C4-2B (cell line): ENCODE measurements around the gene CHRM4.

Experiments used
- H3K27ac ChIP-seq: fragments of 450-650 bp; 2 replicates; pipeline ENCODE4 v1.5.1; 2017
- ZFX ChIP-seq: fragments of 450-650 bp; IDR thresholded peaks from 2 replicates; pipeline ENCODE4 v1.6.1; 2017
- TF ChIP-seq, protein P1 (sequence below): fragments of 450-650 bp; conservative IDR thresholded peaks from 2 replicates; pipeline ENCODE4 v1.5.1; 2017; ENCODE audit warnings: mild to moderate bottlenecking

CHRM4 gene

DNA sequence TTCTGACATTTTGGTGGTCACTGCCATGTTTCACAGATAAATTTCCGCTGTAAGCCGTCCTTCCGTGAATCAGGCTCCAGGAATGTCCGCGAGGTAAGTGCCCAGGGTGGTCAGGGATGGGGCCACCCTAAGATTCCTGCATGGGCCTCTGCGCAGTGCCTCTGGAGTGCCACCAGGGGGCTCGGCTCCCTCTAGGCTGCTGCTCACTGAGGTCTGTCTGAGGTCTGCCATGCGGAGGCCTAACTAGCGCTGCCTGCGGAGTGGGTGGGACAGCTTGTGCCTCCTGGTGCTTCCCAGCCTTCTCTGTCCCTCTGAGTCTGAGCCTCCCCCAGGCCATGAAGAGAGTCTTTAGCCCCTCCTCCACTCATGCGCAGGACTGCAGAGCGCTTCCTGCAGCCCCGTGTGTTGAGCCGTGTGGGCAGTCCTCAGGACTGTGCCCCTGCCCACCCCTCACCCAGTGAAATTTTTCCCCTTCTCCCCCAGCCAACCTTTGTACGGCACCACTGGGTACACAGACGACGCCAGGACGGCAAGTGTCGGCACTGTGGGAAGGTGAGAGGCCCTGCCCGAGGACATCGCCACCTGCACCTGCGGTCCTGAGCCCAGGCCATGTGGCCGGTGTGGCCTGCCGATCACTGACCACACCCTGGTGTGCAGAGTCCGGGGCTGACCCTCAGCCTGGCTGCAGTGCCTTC lies 22.0 kb downstream of the CHRM4 start:
- TF ChIP-seq ZFX: no peak
- TF ChIP-seq, protein P1, sequence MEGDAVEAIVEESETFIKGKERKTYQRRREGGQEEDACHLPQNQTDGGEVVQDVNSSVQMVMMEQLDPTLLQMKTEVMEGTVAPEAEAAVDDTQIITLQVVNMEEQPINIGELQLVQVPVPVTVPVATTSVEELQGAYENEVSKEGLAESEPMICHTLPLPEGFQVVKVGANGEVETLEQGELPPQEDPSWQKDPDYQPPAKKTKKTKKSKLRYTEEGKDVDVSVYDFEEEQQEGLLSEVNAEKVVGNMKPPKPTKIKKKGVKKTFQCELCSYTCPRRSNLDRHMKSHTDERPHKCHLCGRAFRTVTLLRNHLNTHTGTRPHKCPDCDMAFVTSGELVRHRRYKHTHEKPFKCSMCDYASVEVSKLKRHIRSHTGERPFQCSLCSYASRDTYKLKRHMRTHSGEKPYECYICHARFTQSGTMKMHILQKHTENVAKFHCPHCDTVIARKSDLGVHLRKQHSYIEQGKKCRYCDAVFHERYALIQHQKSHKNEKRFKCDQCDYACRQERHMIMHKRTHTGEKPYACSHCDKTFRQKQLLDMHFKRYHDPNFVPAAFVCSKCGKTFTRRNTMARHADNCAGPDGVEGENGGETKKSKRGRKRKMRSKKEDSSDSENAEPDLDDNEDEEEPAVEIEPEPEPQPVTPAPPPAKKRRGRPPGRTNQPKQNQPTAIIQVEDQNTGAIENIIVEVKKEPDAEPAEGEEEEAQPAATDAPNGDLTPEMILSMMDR: peak; percentile 95
- H3K27ac ChIP-seq: no peak overlapping the region

DNA sequence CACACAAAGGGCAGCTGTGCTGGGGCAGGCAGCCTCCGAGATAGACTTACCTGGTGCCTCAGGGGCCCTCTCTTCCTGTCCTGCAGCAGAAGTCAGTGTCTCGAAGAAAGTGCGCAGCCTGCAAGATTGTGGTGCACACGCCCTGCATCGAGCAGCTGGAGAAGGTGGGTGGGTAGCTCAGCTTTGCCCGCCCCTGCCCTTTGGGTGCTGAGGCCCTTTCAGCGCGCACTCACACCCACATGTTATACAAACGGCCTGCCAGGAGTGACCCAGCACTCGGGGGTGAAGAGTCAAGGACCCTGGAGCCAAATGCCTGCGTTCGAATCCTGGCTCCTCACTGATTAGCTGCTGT lies 23.7 kb downstream of the CHRM4 start:
- TF ChIP-seq ZFX: no peak
- TF ChIP-seq, protein P1: peak; percentile 68
- H3K27ac ChIP-seq: no peak overlapping the region

DNA sequence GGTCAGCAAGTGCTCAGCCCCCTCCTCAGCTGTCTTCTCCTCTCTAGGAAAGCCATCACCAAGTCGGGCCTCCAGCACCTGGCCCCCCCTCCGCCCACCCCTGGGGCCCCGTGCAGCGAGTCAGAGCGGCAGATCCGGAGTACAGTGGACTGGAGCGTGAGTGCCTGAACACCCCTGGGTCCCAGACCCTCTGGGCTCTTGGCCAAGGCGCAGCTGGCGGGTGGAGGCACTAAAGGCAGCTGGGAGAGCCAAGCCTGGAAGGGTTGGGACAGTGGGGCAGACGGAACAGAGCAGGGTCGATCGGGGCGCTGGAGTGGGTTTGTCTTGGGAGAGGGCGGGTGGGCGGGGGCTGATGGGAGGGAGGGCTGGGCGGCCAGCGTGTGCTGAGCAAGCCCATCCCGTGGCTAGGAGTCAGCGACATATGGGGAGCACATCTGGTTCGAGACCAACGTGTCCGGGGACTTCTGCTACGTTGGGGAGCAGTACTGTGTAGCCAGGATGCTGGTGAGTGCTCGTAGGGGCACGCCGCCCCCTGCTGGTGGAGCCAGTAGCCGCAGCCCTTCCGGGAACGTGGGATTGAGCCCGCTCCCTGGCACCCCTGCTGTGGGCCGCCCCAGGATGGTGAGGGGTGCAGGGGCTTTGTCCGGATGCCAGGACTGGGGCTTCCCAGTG lies 24.2 kb downstream of the CHRM4 start:
- TF ChIP-seq, protein P1: peak; percentile 91
- no peak for TF ChIP-seq ZFX
- no peak overlapping the region for H3K27ac ChIP-seq

DNA sequence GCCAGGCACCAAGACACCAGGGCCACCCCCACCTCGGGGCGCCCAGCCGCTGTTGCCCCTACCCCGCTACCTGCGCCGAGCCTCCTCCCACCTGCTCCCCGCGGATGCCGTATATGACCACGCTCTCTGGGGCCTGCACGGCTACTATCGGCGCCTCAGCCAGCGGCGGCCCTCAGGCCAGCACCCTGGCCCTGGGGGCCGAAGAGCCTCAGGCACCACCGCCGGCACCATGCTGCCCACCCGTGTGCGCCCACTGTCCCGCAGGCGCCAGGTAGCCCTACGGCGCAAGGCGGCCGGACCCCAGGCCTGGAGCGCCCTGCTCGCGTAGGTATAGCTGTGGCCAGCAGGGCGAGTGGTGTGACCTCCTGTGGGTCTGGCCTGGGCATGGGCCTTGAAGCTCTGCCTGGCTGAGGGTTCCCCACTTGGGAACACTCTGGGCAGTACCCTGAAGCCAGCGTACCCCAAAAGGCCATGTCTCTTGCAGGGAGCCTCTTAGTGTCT lies 24.9 kb downstream of the CHRM4 start:
- H3K27ac ChIP-seq: no peak overlapping the region
- TF ChIP-seq, protein P1: no peak
- TF ChIP-seq ZFX: no peak

DNA sequence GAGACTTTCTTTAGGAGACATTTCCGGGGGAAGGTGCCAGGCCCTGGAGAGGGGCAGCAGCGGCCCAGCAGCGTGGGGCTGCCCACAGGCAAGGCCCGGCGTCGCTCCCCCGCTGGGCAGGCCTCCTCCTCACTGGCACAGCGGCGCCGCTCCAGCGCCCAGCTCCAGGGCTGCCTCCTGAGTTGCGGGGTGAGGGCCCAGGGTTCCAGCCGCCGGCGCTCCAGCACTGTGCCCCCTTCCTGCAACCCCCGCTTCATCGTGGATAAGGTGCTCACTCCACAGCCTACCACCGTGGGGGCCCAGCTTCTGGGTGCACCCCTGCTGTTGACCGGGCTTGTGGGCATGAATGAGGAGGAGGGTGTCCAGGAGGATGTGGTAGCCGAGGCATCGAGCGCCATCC lies 25.3 kb downstream of the CHRM4 start:
- no peak for TF ChIP-seq ZFX
- TF ChIP-seq, protein P1: no peak
- no peak overlapping the region for H3K27ac ChIP-seq

DNA sequence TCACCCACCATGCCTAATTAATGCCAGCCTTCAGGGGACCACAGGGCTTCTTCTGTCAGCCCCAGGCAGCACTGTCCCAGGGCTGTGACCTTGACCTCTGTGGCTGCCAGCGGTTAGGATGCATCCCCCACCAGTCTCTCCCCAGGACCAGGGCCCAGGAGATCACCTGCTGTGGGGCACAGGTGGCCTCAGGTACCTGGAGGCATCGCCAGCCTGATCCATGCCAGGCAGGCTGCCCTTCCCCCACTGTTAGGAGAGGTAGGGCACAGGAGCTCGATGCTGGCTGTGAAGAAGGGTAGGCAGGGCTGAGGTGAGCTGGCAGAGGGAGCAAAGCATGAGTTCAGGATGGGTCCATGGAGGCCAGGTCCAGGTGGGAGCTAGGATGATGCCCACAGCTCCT lies 26.8 kb downstream of the CHRM4 start:
- TF ChIP-seq ZFX: no peak
- TF ChIP-seq, protein P1: no peak
- H3K27ac ChIP-seq: no peak overlapping the region

DNA sequence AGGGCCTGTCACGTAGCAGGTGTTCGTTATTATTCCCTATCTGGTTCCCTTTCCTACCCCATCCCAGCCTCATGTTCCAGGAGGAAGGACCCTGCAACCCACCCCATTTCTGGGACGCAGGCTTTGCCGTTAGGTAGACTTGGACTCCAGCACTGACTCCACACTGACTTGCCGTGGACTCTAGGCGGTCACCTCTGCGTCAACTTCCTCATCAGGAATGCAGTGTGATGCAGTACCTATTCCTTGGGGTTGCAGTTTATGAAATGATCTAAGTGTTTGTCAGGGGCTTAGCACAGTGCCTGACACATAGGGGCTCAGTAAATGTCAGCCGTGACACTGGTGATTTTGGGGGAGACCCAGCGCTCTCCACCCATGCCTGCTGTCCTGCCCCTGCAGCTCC lies 27.5 kb downstream of the CHRM4 start:
- no peak overlapping the region for H3K27ac ChIP-seq
- TF ChIP-seq ZFX: no peak
